ENCODE data around the gene VGLL4.

DNA sequence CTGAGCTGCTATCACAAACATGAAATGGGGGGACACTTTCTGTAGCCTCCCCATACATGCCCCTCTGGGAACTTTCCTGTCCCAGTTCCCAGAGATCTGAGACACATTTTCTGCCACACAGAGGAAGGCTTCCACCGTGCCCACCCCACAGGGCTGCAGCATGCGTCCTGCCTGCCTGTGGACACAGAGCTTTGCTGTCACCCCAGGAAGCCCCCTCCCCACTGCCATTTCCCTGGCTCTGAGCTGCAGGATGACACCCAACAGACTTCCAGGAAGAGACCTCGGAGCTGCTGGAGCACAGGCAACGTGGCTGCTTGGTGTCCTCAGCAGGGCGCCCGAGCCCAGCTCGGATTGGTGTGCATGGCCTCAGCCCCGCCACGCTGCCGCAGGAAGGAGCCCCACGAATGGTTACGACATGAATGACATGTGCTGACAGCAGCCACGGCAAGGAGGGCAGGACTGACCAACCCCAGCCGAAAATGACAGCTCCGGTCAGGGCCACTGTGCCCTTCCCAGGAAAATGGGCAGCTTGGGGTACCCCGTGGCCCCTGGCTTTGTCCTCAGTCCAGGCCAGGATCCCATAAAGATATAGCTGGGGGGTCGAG lies 81.3 kb downstream of the VGLL4 start:
- TF ChIP-seq, protein P1, sequence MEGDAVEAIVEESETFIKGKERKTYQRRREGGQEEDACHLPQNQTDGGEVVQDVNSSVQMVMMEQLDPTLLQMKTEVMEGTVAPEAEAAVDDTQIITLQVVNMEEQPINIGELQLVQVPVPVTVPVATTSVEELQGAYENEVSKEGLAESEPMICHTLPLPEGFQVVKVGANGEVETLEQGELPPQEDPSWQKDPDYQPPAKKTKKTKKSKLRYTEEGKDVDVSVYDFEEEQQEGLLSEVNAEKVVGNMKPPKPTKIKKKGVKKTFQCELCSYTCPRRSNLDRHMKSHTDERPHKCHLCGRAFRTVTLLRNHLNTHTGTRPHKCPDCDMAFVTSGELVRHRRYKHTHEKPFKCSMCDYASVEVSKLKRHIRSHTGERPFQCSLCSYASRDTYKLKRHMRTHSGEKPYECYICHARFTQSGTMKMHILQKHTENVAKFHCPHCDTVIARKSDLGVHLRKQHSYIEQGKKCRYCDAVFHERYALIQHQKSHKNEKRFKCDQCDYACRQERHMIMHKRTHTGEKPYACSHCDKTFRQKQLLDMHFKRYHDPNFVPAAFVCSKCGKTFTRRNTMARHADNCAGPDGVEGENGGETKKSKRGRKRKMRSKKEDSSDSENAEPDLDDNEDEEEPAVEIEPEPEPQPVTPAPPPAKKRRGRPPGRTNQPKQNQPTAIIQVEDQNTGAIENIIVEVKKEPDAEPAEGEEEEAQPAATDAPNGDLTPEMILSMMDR (IDR thresholded peaks at IDR 0.05) = no peak
- TF ChIP-seq SIN3A (IDR thresholded peaks at IDR 0.05; ENCODE audit: borderline replicate concordance, insufficient read depth, low read depth, low read length) = no peak
- TF ChIP-seq POLR2AphosphoS5 (IDR thresholded peaks at IDR 0.05; ENCODE audit: low read depth, low read length) = no peak
- TF ChIP-seq, protein P2, sequence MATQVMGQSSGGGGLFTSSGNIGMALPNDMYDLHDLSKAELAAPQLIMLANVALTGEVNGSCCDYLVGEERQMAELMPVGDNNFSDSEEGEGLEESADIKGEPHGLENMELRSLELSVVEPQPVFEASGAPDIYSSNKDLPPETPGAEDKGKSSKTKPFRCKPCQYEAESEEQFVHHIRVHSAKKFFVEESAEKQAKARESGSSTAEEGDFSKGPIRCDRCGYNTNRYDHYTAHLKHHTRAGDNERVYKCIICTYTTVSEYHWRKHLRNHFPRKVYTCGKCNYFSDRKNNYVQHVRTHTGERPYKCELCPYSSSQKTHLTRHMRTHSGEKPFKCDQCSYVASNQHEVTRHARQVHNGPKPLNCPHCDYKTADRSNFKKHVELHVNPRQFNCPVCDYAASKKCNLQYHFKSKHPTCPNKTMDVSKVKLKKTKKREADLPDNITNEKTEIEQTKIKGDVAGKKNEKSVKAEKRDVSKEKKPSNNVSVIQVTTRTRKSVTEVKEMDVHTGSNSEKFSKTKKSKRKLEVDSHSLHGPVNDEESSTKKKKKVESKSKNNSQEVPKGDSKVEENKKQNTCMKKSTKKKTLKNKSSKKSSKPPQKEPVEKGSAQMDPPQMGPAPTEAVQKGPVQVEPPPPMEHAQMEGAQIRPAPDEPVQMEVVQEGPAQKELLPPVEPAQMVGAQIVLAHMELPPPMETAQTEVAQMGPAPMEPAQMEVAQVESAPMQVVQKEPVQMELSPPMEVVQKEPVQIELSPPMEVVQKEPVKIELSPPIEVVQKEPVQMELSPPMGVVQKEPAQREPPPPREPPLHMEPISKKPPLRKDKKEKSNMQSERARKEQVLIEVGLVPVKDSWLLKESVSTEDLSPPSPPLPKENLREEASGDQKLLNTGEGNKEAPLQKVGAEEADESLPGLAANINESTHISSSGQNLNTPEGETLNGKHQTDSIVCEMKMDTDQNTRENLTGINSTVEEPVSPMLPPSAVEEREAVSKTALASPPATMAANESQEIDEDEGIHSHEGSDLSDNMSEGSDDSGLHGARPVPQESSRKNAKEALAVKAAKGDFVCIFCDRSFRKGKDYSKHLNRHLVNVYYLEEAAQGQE (IDR thresholded peaks at IDR 0.05; ENCODE audit: insufficient read depth in 1 of 2, low read depth in 2 of 2, low read length in 1 of 2) = no peak
